Astrocyte (in vitro differentiated cells and primary cell): ENCODE results near the gene SEC22B.
"Not testable (repeated sequence)": the region's sequence is repeated elsewhere in the genome, so short reads cannot be mapped to it uniquely, and the experiment has no call there.

ENCODE experiments used
- EZH2 ChIP-seq: IDR thresholded peaks from 2 replicates; pipeline ENCODE4 v1.6.1; 2012; ENCODE audit warnings: mild to moderate bottlenecking, low read length, inconsistent platforms; ENCODE audit not compliant: insufficient read depth
- TF ChIP-seq, protein P1 (sequence below): IDR thresholded peaks from 2 replicates; pipeline ENCODE4 v1.5.1; 2011; ENCODE audit warnings: low read depth, mild to moderate bottlenecking, inconsistent platforms, low read length, moderate library complexity; ENCODE audit not compliant: insufficient read depth

DNA sequence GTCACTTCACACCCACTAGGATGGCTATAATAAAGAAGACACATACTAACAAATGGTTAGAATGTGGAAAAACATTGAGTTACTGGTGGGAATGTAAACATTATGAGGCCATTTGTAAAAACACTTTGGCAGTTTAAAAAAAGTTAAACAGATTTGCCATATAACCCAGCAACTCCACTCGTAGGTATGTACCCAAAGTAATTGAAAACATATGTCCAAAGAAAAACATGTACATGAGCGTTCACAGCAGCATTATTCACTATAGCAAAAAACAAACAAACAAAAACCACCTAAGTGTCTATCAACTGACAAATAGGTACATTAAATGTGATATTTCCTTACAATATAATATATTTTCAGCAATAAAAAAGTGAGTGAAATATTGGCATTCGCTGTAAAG, 12.3 kb upstream of the SEC22B start:
- TF ChIP-seq, protein P1, sequence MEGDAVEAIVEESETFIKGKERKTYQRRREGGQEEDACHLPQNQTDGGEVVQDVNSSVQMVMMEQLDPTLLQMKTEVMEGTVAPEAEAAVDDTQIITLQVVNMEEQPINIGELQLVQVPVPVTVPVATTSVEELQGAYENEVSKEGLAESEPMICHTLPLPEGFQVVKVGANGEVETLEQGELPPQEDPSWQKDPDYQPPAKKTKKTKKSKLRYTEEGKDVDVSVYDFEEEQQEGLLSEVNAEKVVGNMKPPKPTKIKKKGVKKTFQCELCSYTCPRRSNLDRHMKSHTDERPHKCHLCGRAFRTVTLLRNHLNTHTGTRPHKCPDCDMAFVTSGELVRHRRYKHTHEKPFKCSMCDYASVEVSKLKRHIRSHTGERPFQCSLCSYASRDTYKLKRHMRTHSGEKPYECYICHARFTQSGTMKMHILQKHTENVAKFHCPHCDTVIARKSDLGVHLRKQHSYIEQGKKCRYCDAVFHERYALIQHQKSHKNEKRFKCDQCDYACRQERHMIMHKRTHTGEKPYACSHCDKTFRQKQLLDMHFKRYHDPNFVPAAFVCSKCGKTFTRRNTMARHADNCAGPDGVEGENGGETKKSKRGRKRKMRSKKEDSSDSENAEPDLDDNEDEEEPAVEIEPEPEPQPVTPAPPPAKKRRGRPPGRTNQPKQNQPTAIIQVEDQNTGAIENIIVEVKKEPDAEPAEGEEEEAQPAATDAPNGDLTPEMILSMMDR = not testable (repeated sequence)
- not testable (repeated sequence) for TF ChIP-seq EZH2
